HepG2 (cell line): ENCODE measurements around the gene MAN1A1. TPM values are rescaled to one million over a fixed set of nuclear protein-coding genes. Genes with fewer than 3 reads are reported as not detected.

Experiments used
- ARID5B ChIP-seq: IDR thresholded peaks from 2 replicates; pipeline ENCODE4 v1.4.0; 2020; ENCODE audit warnings: mild to moderate bottlenecking, missing genetic modification reagents
- DDIT3 ChIP-seq: sonication (generic); formaldehyde crosslinking; IDR thresholded peaks from 2 replicates; pipeline ENCODE4 v1.4.0; 2020; ENCODE audit warnings: mild to moderate bottlenecking, missing genetic modification reagents
- EZH2 ChIP-seq: conservative IDR thresholded peaks from 2 replicates; pipeline ENCODE4 v1.6.1; 2012; ENCODE audit warnings: mild to moderate bottlenecking, low read depth, low read length, moderate library complexity
- IRF2 ChIP-seq: IDR thresholded peaks from 2 replicates; pipeline ENCODE4 v1.6.1; 2018; ENCODE audit warnings: missing genetic modification reagents, missing compliant biosample characterization
- ISX ChIP-seq: sonication (generic); formaldehyde crosslinking; conservative IDR thresholded peaks from 2 replicates; pipeline ENCODE4 v1.5.0; 2020; ENCODE audit warnings: missing genetic modification reagents
- KLF12 ChIP-seq: sonication (generic); formaldehyde crosslinking; IDR thresholded peaks from 2 replicates; pipeline ENCODE4 v1.4.0; 2020; ENCODE audit warnings: missing genetic modification reagents, borderline replicate concordance
- NFE2L1 ChIP-seq: sonication (generic); formaldehyde crosslinking; IDR thresholded peaks from 2 replicates; pipeline ENCODE4 v1.4.0; 2020; ENCODE audit warnings: missing genetic modification reagents, mild to moderate bottlenecking, borderline replicate concordance
- NONO ChIP-seq, 2 experiments: fragments of 450-650 bp in 1 of 2; sonication (generic) in 1 of 2; formaldehyde crosslinking in 1 of 2; IDR thresholded peaks in 1 of 2; conservative IDR thresholded peaks in 1 of 2; 2 replicates each; pipeline versions ENCODE4 v1.6.1 to v1.8.0; 2017 to 2022; ENCODE audit warnings: mild to moderate bottlenecking in 1 of 2, missing genetic modification reagents in 1 of 2, moderate library complexity in 1 of 2
- RNF2 ChIP-seq: fragments of 450-650 bp; conservative IDR thresholded peaks from 2 replicates; pipeline ENCODE4 v1.6.1; 2016; ENCODE audit warnings: low read depth
- SMYD3 ChIP-seq: sonication (generic); formaldehyde crosslinking; IDR thresholded peaks from 2 replicates; pipeline ENCODE4 v1.8.1; 2023; ENCODE audit warnings: mild to moderate bottlenecking, missing genetic modification reagents
- STAG1 ChIP-seq: sonication (generic); formaldehyde crosslinking; IDR thresholded peaks from 2 replicates; pipeline ENCODE4 v1.4.0; 2020; ENCODE audit warnings: missing genetic modification reagents
- TBP ChIP-seq: sonication (generic); formaldehyde crosslinking; IDR thresholded peaks from 2 replicates; pipeline ENCODE4 v1.5.0; 2020; ENCODE audit warnings: missing genetic modification reagents
- THAP9 ChIP-seq: sonication (generic); formaldehyde crosslinking; IDR thresholded peaks from 2 replicates; pipeline ENCODE4; 2020; ENCODE audit warnings: missing genetic modification reagents, mild to moderate bottlenecking, borderline replicate concordance
- ZNF296 ChIP-seq: sonication (generic); formaldehyde crosslinking; conservative IDR thresholded peaks from 2 replicates; pipeline ENCODE4 v1.5.0; 2020; ENCODE audit warnings: mild to moderate bottlenecking, missing genetic modification reagents
- ZNF546 ChIP-seq: sonication (generic); formaldehyde crosslinking; conservative IDR thresholded peaks from 2 replicates; pipeline ENCODE4 v1.8.1; 2023; ENCODE audit warnings: mild to moderate bottlenecking, missing genetic modification reagents
- ZNF558 ChIP-seq: sonication (generic); formaldehyde crosslinking; IDR thresholded peaks from 2 replicates; pipeline ENCODE4 v1.9.0; 2022; ENCODE audit warnings: mild to moderate bottlenecking, missing genetic modification reagents, borderline replicate concordance
- ZNF607 ChIP-seq: sonication (generic); formaldehyde crosslinking; IDR thresholded peaks from 2 replicates; pipeline ENCODE4 v1.5.1; 2020; ENCODE audit warnings: missing genetic modification reagents, mild to moderate bottlenecking, borderline replicate concordance
- ZNF800 ChIP-seq: sonication (generic); formaldehyde crosslinking; IDR thresholded peaks from 2 replicates; pipeline ENCODE4 v1.4.0; 2020; ENCODE audit warnings: missing genetic modification reagents
- ZNF850 ChIP-seq: sonication (generic); formaldehyde crosslinking; conservative IDR thresholded peaks from 2 replicates; pipeline ENCODE4 v1.9.0; 2021; ENCODE audit warnings: mild to moderate bottlenecking, missing genetic modification reagents
- ZSCAN25 ChIP-seq: sonication (generic); formaldehyde crosslinking; IDR thresholded peaks from 2 replicates; pipeline ENCODE4 v1.8.0; 2022; ENCODE audit warnings: mild to moderate bottlenecking, missing genetic modification reagents
- polyA plus RNA-seq, 8 experiments: library from polyadenylated mRNA; depleted of rRNA in 3 of 8; stranded (reverse) in 7 of 8; unstranded in 1 of 8; fragments of >200 nt; fragmentation: Illumina TruSeq in 4 of 8; extraction: Trizol in 4 of 8; gene quantifications; 2 replicates each; pipeline versions ENCODE4 v1.2.1 to v1.2.3, GENCODE V29; 2011 to 2016; ENCODE audit warnings: low read depth in 4 of 8, missing spikeins in 1 of 8, mixed read lengths in 1 of 8; ENCODE audit not compliant: insufficient read depth in 1 of 8
- total RNA-seq, 5 experiments: library from RNA; depleted of rRNA; stranded (reverse); fragments of >200 nt; fragmentation: Illumina TruSeq; extraction: Trizol; gene quantifications; 2 replicates each; pipeline ENCODE4 v1.2.3, GENCODE V29; 2016; ENCODE audit warnings: low read depth in 1 of 5

The MAN1A1 gene
- total and polyA plus RNA-seq, 2 of the 13 experiments (the other 11 are each of a cell fraction or from before 2014, with no cell fraction given) = 156 to 236 TPM

- TF ChIP-seq ZNF546 (CRISPR knock-in tag) (no peak), STAG1 (0 out of 2 replicates have a peak, but pooled peaks have one; percentile 11), ZNF850 (CRISPR knock-in tag) (no peak), DDIT3 (no peak), RNF2 (no peak), THAP9 (peak; percentile 46; the same call in 1 of the 2 replicates), ZNF800 (CRISPR knock-in tag) (no peak), ISX (CRISPR knock-in tag) (0 out of 2 replicates have a peak, but pooled peaks have one; percentile 69), ZNF607 (CRISPR knock-in tag) (peak; percentile 78; the same call in 1 of the 2 replicates), ZNF296 (CRISPR knock-in tag) (no peak), ARID5B (CRISPR knock-in tag) (peak; percentile 61; the same call in 1 of the 2 replicates), KLF12 (CRISPR knock-in tag) (no peak; the same call in 1 of the 2 replicates), SMYD3 (CRISPR knock-in tag) (no peak), IRF2 (CRISPR knock-in tag) (peak; percentile 64; the same call in 1 of the 2 replicates), EZH2 (no peak), ZNF558 (CRISPR knock-in tag) (no peak), ZSCAN25 (no peak), TBP (no peak; the same call in 1 of the 2 replicates), NONO (IDR thresholded peaks at IDR 0.05) (no peak), NONO (CRISPR knock-in tag; conservative IDR thresholded peaks at IDR 0.05) (no peak), NFE2L1 (CRISPR knock-in tag) (no peak)
Observed at GRCh38 chr6:119348096-119348747, 1.3 kb downstream of the MAN1A1 start (continued).
